ENCODE data around the gene RYR2. TPM values are rescaled to one million over a fixed set of nuclear protein-coding genes. Genes with fewer than 3 reads are reported as not detected.

RYR2 gene
- total and polyA plus RNA-seq, 2 of the 8 experiments (the other 6 are each of a cell fraction or from before 2014, with no cell fraction given) = 1.3 to 4.4 TPM

DNA sequence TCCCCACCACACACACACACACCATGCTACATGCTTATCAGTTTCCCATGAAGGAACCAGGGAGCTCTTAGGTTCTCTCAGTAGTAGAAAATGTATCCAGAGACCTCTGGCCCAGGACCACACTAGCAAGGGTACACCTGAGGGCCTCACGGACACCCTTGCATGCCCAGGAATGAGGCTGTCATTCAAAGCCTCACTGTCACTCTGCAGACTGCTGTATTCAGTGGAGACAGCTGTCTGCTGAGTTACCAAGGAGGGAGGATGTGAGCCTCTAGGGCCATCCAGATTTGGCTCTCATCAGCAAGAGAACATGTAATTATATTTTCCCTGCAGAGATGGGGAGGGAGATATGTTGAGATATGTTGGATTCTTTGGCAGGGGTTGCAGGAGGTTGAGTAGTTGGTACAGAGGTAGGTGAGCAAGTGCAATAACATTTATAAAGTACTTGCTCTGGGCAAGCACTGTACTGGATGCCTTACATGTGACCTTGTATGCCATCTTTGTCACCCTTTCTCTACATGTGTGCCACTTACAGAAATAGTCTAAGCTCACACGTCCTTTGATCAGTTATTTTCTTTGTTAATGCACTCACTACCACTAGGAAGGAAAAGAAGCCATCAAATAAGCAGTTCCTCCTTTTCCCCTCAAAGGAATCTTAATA lies 598.2 kb downstream of the RYR2 start:
- no peak overlapping the region for H2BK5ac ChIP-seq (ENCODE audit: low read depth, low read length)
- FAIRE-seq = no peak
- 84% methylated on average over 2 of the region's 2 CpGs; no CpG with 5 or more reads in 1 of the 2 experiments for WGBS, 2 experiments (ENCODE audit: extremely low coverage in 1 of 2, insufficient coverage in 1 of 2, insufficient read length in 1 of 2, insufficient replicate concordance in 2 of 2, low coverage in 1 of 2, low lambda C conversion rate in 2 of 2, missing lambda C conversion rate in 1 of 2)
- no peak for TF ChIP-seq FOSL1 (IDR thresholded peaks at IDR 0.05; ENCODE audit: insufficient read depth, low read depth, low read length)
- no peak for TF ChIP-seq NRF1 (IDR thresholded peaks at IDR 0.05; ENCODE audit: low read depth, low read length)
- TF ChIP-seq, protein P1, sequence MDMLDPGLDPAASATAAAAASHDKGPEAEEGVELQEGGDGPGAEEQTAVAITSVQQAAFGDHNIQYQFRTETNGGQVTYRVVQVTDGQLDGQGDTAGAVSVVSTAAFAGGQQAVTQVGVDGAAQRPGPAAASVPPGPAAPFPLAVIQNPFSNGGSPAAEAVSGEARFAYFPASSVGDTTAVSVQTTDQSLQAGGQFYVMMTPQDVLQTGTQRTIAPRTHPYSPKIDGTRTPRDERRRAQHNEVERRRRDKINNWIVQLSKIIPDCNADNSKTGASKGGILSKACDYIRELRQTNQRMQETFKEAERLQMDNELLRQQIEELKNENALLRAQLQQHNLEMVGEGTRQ (IDR thresholded peaks at IDR 0.05; ENCODE audit: low read length) = no peak
- TF ChIP-seq CBX8 (IDR thresholded peaks at IDR 0.05; ENCODE audit: borderline replicate concordance, low read depth, low read length) = no peak
- TF ChIP-seq SP4 (IDR thresholded peaks at IDR 0.05; ENCODE audit: low read length) = no peak
- no peak for TF ChIP-seq ASH2L (IDR thresholded peaks at IDR 0.05; ENCODE audit: low read length)
- no peak for TF ChIP-seq TBP (IDR thresholded peaks at IDR 0.05; ENCODE audit: low read depth, low read length)
- no peak for TF ChIP-seq EZH2 (IDR thresholded peaks at IDR 0.05; ENCODE audit: low read depth, low read length, severe bottlenecking)
- no peak for TF ChIP-seq NANOG (IDR thresholded peaks at IDR 0.05; ENCODE audit: insufficient read depth, low read depth, low read length, poor library complexity, severe bottlenecking)
- TF ChIP-seq SIN3A (conservative IDR thresholded peaks at IDR 0.05 in 1 of 2, IDR thresholded peaks at IDR 0.05 in 1 of 2; ENCODE audit: low read depth in 1 of 2, low read length in 2 of 2) = no peak
- no peak for TF ChIP-seq POLR2A (IDR thresholded peaks at IDR 0.05; ENCODE audit: control extremely low read depth in 1 of 2, low read depth in 2 of 2, low read length in 2 of 2)
- no peak for TF ChIP-seq TEAD4 (IDR thresholded peaks at IDR 0.05; ENCODE audit: low read depth, low read length)
- TF ChIP-seq TCF12 (IDR thresholded peaks at IDR 0.05; ENCODE audit: low read depth, low read length) = no peak

More for the DNA sequence above, 598.2 kb downstream of the RYR2 start:
- no peak overlapping the region for H4K91ac ChIP-seq (replicated peaks; ENCODE audit: insufficient read length, low read length)
- H3K4me1 ChIP-seq (replicated peaks in 1 of 4; ENCODE audit: control insufficient read depth in 3 of 4, insufficient read depth in 4 of 4, low read length in 3 of 4) = no peaks in the 10 kb centered on the region
- H3K4me3 ChIP-seq (ENCODE audit: extremely low read depth in 1 of 4, insufficient read depth in 2 of 4, low read depth in 3 of 4, low read length in 4 of 4) = no peak overlapping the region
- H3K9ac ChIP-seq (replicated peaks in 1 of 4; ENCODE audit: extremely low read depth in 1 of 4, low read depth in 3 of 4, low read length in 3 of 4) = no peak overlapping the region
- no peaks in the 10 kb centered on the region for H3K79me2 ChIP-seq (ENCODE audit: control insufficient read depth in 1 of 2, insufficient read depth in 2 of 2, low read length in 2 of 2)
- H3K56ac ChIP-seq (replicated peaks; ENCODE audit: insufficient read length, low read depth, low read length) = no peak overlapping the region
- H3K23me2 ChIP-seq (ENCODE audit: low read depth, low read length) = no peaks in the 10 kb centered on the region
- H4K8ac ChIP-seq (ENCODE audit: extremely low read depth, insufficient read depth, low read length) = no peak overlapping the region
- no peak overlapping the region for H3K4me2 ChIP-seq (ENCODE audit: insufficient read depth in 1 of 2, low read depth in 2 of 2, low read length in 2 of 2)
- H3K9me3 ChIP-seq (ENCODE audit: insufficient read depth in 2 of 2, low read depth in 1 of 2, low read length in 1 of 2) = no peaks in the 10 kb centered on the region
- ChIA-PET CTCF (ENCODE audit: partially characterized antibody) (interaction anchor here (1.0 to 1.2 kb wide), 2 partner anchors 9 to 15 kb away, joined by 3 to 4 read pairs; no protein-coding TSS in a partner anchor), POLR2A (ENCODE audit: partially characterized antibody) (no interaction called here)
- H2AFZ ChIP-seq (ENCODE audit: low read length) = no peak overlapping the region
- H2AK5ac ChIP-seq (ENCODE audit: low read depth, low read length) = no peak overlapping the region
- no peak overlapping the region for H3K18ac ChIP-seq (ENCODE audit: extremely low read depth, low read length)
- H3K79me1 ChIP-seq (ENCODE audit: low read depth, low read length) = no peaks in the 10 kb centered on the region
- H2BK20ac ChIP-seq (ENCODE audit: low read length) = no peak overlapping the region
- H2BK12ac ChIP-seq (ENCODE audit: low read depth, low read length) = no peak overlapping the region
- H3K27ac ChIP-seq (ENCODE audit: low read depth, low read length) = no peak overlapping the region
- H2BK120ac ChIP-seq (replicated peaks; ENCODE audit: low read depth, low read length) = no peak overlapping the region
- no peak for DNase-seq (ENCODE audit: low read depth in 1 of 2, low spot score in 2 of 2)
- H3K36me3 ChIP-seq (ENCODE audit: control insufficient read depth in 2 of 4, insufficient read depth in 4 of 4, low read length in 3 of 4) = no peaks in the 10 kb centered on the region; a peak in 1 of 8 replicates
- no peak overlapping the region for H4K5ac ChIP-seq (ENCODE audit: insufficient read length, low read depth, low read length)
- H4K20me1 ChIP-seq (replicated peaks in 1 of 2; ENCODE audit: control insufficient read depth in 1 of 2, insufficient read depth in 2 of 2, low read length in 2 of 2) = no peaks in the 10 kb centered on the region
- no peaks in the 10 kb centered on the region for H3K27me3 ChIP-seq (replicated peaks in 1 of 4; ENCODE audit: control insufficient read depth in 3 of 4, extremely low read depth in 1 of 4, insufficient read depth in 3 of 4, low read length in 3 of 4)
- H3K4ac ChIP-seq (replicated peaks; ENCODE audit: insufficient read length, low read depth, low read length) = no peak overlapping the region
- no peak overlapping the region for H2BK15ac ChIP-seq (ENCODE audit: low read length)
- H3K23ac ChIP-seq (ENCODE audit: insufficient read length) = no peak overlapping the region
- H3K14ac ChIP-seq (ENCODE audit: insufficient read length) = no peak overlapping the region
